ENCODE results near the gene ARHGAP22.

- TF ChIP-seq CTCF (IDR thresholded peaks at IDR 0.05), result no peak
- TF ChIP-seq EP300 (IDR thresholded peaks at IDR 0.05), result no peak
Measured at GRCh38 chr10:48430402-48430993, 174.4 kb downstream of the ARHGAP22 start.

Measured in upper lobe of left lung (tissue), 4 donors.